H1 (cell line): ENCODE measurements around the gene LCP1. TPM values are rescaled to one million over a fixed set of nuclear protein-coding genes. Genes with fewer than 3 reads are reported as not detected.

Experiments
- CEBPB ChIP-seq: IDR thresholded peaks from 2 replicates; pipeline ENCODE4 v1.6.1; 2012; ENCODE audit warnings: low read depth, low read length
- MAFK ChIP-seq: IDR thresholded peaks from 2 replicates; pipeline ENCODE4 v1.6.1; 2012; ENCODE audit warnings: low read depth, mild to moderate bottlenecking, improper control_type of control experiment, low read length
- POU5F1 ChIP-seq: IDR thresholded peaks from 2 replicates; pipeline ENCODE4 v1.6.1; 2011; ENCODE audit warnings: low read depth, mild to moderate bottlenecking, low read length, moderate library complexity
- polyA plus RNA-seq, 7 experiments: library from polyadenylated mRNA; depleted of rRNA in 3 of 7; stranded (reverse) in 5 of 7; unstranded in 2 of 7; fragments of >200 nt in 5 of 7; fragments of 200-250 nt in 2 of 7; gene quantifications; 1 replicate in 5 of 7; 2 replicates in 1 of 7; 4 replicates in 1 of 7; pipeline versions ENCODE4 v1.2.1 to v1.2.3, GENCODE V29; 2011 to 2013; ENCODE audit warnings: missing spikeins in 2 of 7, mixed read lengths in 2 of 7
- total RNA-seq: library from RNA; stranded (reverse); fragmentation: NEBNext Ultra II Directional; extraction: Animal tissue kit (Norgen Biotek cat#: 25700); gene quantifications from 2 replicates; pipeline ENCODE4 v1.2.1, GENCODE V29; 2021

LCP1 gene
- total and polyA plus RNA-seq, 2 of the 8 experiments (the other 6 are each of a cell fraction or from before 2014, with no cell fraction given), result 0.65 to 4.3 TPM

GRCh38 chr13:46152627-46153328 lies 29.2 kb downstream of the LCP1 start (continued):
- TF ChIP-seq POU5F1, result no peak
- TF ChIP-seq MAFK, result no peak
- no peak for TF ChIP-seq CEBPB
